Body of pancreas (tissue), 4 donors: ENCODE data around the gene GRIK1.

Source experiments
- CTCF ChIP-seq, 7 experiments: fragments of 450-650 bp in 4 of 7; fragments of 200-600 bp in 3 of 7; sonication (generic) in 3 of 7; IDR thresholded peaks; one replicate each; pipeline ENCODE4 v1.5.1; 2016 to 2019; ENCODE audit warnings: antibody characterized with exemption in 7 of 7
- POLR2A ChIP-seq, 3 donors: fragments of 450-650 bp; IDR thresholded peaks; one replicate each; pipeline ENCODE4 v1.6.1; 2016; ENCODE audit warnings: antibody characterized with exemption in 3 of 3, mild to moderate bottlenecking in 2 of 3

DNA sequence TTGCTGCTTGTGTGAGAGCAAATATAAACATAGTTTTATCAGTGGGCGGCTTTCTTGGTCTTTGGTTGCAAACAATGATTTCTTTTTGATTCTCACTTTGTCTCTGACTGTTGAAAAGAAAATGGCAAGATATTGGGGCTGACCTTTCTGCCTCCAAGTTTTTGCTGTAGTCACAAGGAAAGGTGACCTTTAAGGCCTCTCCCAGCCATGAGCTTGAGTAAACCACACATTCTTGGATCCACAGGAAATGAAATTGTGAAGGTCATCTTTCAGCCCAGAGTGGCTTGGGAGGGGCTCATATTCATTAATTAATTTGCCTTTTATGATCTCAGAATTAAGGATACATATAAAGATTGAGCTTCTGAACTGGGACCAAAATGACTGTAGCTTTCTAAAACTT, 399.5 kb downstream of the GRIK1 start:
- TF ChIP-seq CTCF (IDR thresholded peaks at IDR 0.05), result no peak
- no peak for TF ChIP-seq POLR2A (IDR thresholded peaks at IDR 0.05)
